ENCODE data around the gene AHNAK.
"Not testable (repeated sequence)": the region's sequence is repeated elsewhere in the genome, so short reads cannot be mapped to it uniquely, and the experiment has no call there.

The AHNAK gene

GRCh38 chr11:62546244-62546928 is at the start of gene AHNAK:
AHNAK (minus strand) TSS chr11:62546806; CDS start chr11:62536098, 10,708 bp downstream.
- peak in 1 of 2 experiments; percentile 3 for DNase-seq

- DNase-seq: no peak
Measured at GRCh38 chr11:62595124-62595523, 48.5 kb upstream of the AHNAK start.

GRCh38 chr11:62593434-62594044 is 46.9 kb upstream of the AHNAK start:
- peak; percentile 29 to 45 for DNase-seq

- no peak for DNase-seq
Measured at GRCh38 chr11:62592989-62593421, 46.4 kb upstream of the AHNAK start.

- no peak for DNase-seq
Measured at GRCh38 chr11:62592146-62592815, 45.7 kb upstream of the AHNAK start.

- DNase-seq: peak; percentile 98 to 100
Measured at GRCh38 chr11:62591448-62592145, 45.0 kb upstream of the AHNAK start, which contains the start of gene TUT1. TUT1 (minus strand) TSS chr11:62591523; CDS start chr11:62591485, 38 bp downstream.

GRCh38 chr11:62588966-62589637 is 42.5 kb upstream of the AHNAK start:
- DNase-seq: no peak

GRCh38 chr11:62585356-62585755 is 38.8 kb upstream of the AHNAK start:
- not testable (repeated sequence) for DNase-seq

- DNase-seq: not testable (repeated sequence)
Measured at GRCh38 chr11:62581735-62582134, 35.1 kb upstream of the AHNAK start.

GRCh38 chr11:62580959-62581715 is 34.5 kb upstream of the AHNAK start:
- no peak for DNase-seq

GRCh38 chr11:62579252-62579651 is 32.6 kb upstream of the AHNAK start:
- no peak for DNase-seq

GRCh38 chr11:62578541-62578940 is 31.9 kb upstream of the AHNAK start:
- DNase-seq: no peak

GRCh38 chr11:62577046-62577714 is 30.6 kb upstream of the AHNAK start:
- DNase-seq: no peak

- DNase-seq: no peak
Measured at GRCh38 chr11:62575837-62576236, 29.2 kb upstream of the AHNAK start.

GRCh38 chr11:62575156-62575555 is 28.6 kb upstream of the AHNAK start:
- peak in 1 of 2 experiments; percentile 24 for DNase-seq

- peak; percentile 18 to 44 for DNase-seq
Measured at GRCh38 chr11:62574363-62575071, 27.9 kb upstream of the AHNAK start.

GRCh38 chr11:62573592-62574362 is 27.2 kb upstream of the AHNAK start, which contains the start of gene EEF1G:
EEF1G (minus strand) TSS chr11:62573891; CDS start chr11:62573842, 49 bp downstream.
- DNase-seq: peak; percentile 99

- peak in 1 of 2 experiments; percentile 25 for DNase-seq
Measured at GRCh38 chr11:62573006-62573591, 26.5 kb upstream of the AHNAK start.

- no peak for DNase-seq
Measured at GRCh38 chr11:62572431-62572830, 25.8 kb upstream of the AHNAK start.
